GM21619 (cell line): ENCODE results near the gene CCDC107.
A peak's percentile ranks its signal among the peaks of the same experiment; 100 is the strongest.
"Not testable (repeated sequence)": the region's sequence is repeated elsewhere in the genome, so short reads cannot be mapped to it uniquely, and the experiment has no call there.

Experiments
- ATAC-seq: cut with Tn5 transposase; IDR thresholded peaks from one replicate; pipeline ENCODE4 v1.9.1; 2021; ENCODE audit not compliant: unreplicated experiment

The CCDC107 gene

GRCh38 chr9:35637427-35637955, 20.6 kb upstream of the CCDC107 start:
- ATAC-seq = not testable (repeated sequence)

DNA sequence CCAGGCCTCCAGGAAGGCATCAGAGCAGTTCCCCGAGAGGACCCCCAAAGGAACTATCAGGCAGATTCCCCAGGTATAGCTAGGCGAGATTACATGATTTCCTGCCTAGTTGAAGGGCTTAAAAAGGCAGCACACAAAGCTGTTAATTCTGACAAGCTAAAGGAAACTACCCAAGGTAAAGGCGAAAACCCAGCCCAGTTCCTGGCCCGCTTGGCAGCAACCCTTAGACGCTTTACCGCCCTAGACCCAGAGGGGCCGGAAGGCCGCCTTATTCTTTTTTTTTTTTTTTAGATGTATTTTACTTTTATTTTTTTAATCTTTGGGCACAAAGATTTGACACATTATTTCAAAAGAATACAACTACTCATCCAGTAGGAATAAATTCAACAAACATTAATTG, 19.3 kb upstream of the CCDC107 start:
- ATAC-seq = not testable (repeated sequence)

DNA sequence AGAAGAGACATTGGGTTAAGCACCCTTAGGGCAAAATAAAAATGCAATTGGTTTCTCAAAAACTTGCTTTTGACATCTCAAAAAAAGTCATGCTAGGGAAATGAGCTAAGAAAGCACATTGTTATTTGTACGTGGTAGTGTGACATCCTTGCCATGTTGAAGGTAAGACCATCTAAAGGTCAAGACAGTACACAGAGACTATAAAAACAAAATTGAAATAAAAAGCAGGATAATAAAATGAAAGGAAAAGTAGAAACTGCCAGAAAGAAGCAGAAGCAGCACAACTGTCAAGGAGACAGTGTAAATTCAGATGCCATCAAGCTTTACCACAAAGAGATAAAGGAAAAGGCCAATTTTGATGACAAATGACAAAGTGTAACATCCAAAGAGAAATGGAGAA, 18.9 kb upstream of the CCDC107 start:
- not testable (repeated sequence) for ATAC-seq

GRCh38 chr9:35639631-35640030, 18.5 kb upstream of the CCDC107 start:
- ATAC-seq = no peak

GRCh38 chr9:35640431-35640830, 17.7 kb upstream of the CCDC107 start:
- not testable (repeated sequence) for ATAC-seq

DNA sequence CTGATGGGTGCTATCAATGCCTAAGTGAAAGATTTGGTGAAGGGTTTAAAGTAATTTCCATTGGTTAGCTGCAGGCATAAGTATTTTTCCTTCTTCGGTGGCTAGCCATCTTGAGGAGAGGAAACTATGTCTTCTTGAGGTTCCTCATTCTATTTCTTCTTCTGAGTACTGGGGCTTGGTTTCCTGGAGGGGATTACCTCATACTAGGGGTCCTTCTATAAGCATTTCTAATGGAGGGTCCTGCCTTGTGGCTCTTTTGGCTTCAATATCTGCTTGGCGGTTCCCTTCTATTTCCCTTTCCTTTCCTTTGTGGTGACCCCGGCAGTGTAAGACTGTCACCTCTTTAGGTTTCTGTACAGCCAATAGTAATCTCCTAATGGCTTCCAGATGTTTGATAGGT, 16.6 kb upstream of the CCDC107 start:
- ATAC-seq = not testable (repeated sequence)

GRCh38 chr9:35643046-35643445, 15.0 kb upstream of the CCDC107 start:
- no peak for ATAC-seq

DNA sequence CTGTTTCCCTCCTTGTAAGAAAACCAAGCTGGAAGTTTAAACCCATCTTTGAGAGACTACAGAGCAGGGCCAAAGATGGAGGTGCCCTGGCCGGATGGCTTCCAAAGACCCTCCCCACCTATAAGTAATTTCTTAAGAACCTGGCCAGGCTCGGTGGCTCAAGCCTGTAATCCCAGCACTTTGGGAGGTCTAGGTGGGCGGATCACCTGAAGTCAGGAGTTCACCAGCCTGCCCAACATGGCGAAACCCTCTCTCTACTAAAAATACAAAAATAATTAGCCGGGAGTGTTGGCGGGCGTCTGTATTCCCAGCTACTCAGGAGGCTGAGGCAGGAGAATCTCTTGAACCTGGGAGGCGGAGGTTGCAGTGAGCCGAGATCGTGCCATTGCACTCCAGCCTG, 12.4 kb upstream of the CCDC107 start:
- ATAC-seq = not testable (repeated sequence)

DNA sequence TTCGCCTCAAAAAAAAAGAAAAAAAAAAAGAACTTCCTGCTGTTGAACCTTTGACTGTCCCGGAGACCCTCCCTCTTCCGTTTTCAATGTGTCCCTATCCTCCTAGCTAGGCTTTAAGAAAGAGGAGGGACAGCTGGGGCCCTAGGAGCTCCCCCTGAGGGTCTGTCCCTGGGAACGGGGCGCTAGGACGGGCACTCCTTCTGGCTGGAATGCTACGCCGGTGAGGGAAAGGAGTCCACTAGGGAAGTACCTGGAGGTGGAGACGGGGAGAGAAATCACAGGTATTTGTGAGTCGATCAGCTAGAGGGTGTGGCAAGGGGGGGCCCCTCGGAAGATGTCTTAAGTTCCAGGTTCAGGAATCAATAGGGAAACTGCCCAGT, 11.9 kb upstream of the CCDC107 start:
- ATAC-seq = no peak

DNA sequence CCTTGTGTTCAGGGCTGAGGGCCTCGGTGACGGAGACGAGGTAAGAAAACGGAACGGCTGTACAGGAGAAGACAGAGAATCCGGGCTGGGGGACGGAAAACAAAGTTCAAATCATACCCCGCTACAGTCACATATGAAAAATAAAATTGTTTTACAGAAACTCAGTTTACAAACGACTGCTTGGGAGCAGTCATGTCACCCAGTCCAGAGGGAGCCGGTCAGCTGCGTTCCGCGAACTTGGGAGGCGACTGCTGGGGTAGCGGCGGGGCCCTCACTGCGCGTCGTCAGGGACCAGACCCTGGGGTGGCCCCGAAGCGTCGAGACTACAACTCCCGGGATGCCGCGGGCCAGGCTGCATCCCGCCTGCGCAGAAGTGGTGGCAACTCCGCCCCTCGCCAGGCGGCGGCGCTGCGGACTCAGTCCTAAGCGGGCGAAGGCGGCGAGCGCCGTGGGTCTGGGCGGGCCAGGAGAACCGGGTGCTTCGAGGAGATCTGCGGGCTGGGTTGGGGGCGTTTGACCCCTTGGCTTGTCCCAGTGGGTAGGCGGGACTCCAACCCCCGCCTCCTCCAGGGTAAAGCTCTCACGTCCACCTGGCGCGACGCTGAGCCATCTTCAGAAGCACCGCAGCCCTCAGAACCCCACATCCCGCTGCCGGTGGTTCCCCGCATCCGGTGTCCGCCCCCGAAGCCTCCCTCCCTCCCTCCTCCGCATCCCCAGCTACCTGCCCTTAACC, 11.4 kb upstream of the CCDC107 start:
- ATAC-seq = peak; percentile 75

DNA sequence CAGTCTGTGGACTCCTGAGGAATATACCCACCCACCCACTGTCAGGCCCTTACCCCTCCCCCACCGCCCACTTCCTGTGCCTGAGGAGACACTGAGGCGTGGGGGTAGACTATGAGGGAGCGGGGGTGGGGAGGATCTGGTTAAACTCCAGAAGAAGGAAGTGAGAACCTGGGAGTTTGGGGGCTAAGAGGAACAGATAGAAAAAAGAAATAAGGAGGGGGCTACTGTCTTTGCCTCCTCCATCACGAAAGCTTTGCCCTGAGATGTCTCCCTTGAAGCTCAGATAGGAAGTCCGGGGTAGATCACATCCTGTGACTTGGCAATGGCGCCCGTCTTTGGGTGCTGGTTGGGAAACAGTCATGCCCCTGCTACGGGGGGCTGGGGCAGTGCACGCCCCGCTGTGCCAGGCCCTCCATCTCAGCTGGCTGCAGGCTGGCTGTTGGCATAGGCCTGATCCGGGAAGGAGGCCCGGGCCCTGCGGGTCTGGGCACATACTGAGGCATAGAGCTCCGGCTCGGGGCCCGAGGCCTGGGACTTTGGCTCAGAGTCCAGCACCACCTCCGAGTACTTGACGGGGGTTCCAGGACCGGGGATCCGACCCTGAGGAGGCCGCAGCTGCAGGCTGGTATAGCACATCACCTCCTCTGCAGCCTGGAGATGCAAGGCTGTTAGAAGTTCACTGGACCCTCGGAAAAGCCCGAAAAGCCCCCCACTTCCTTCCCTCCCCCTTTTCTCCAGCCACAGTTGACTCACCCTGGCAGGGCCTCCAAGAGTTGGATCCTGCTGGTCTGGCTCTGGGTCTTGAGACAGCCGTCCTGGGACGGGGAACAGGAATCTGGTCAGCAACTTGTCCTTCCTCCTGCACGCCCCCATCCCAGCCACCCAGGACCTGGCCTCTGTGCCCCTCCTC, 8.4 kb upstream of the CCDC107 start:
- no peak for ATAC-seq

DNA sequence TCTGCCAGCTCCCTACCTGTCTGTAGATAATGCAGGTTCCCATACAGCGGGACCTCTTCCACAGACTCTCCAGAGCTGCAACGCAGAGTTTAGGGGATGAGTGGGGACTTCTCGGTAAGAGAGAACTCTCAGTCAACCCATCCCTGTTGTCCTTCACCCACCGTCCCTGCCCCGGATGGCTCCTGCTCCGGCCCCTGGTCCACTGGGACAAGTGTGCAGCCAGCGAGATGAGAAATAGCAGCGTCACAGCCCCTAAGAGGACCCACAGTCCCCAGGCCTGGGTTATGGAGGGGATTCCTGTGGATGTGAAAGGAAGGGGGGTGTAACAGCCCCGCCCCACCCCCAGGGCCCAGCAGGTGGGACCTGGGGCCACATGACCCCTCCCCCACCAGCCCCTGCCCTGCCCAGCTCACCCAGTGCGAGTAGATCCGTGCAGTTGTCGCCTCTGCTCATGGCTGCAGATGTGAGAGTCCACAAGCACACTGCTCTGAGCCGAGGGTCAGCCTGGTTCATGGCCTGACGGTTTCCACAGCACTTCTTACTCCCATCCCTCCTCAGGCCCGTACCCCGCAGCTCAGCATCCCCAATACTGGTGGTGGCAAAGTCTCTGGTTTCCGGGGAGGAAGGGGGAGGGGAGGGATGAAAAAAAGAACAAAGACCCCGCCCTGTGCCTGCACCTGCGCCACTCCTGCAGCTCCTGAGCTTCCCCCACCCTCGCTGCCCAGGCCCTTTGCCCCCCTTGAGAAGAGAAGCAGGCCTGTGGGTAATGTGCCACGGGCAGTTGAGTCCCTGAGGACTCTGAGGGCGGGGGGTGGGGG, 7.5 kb upstream of the CCDC107 start, which contains the start of gene SIT1:
Gene SIT1 (minus strand): TSS at position 591 of the 818 bp plus-strand sequence. CDS start 78 bp downstream, at position 513.
- no peak for ATAC-seq

GRCh38 chr9:35651956-35652828, 5.9 kb upstream of the CCDC107 start:
- ATAC-seq = no peak

GRCh38 chr9:35652829-35653209, 5.3 kb upstream of the CCDC107 start:
- ATAC-seq = no peak

- ATAC-seq = no peak
Observed at GRCh38 chr9:35653611-35654010, 4.5 kb upstream of the CCDC107 start.

GRCh38 chr9:35656348-35656747, 1.7 kb upstream of the CCDC107 start:
- no peak for ATAC-seq

DNA sequence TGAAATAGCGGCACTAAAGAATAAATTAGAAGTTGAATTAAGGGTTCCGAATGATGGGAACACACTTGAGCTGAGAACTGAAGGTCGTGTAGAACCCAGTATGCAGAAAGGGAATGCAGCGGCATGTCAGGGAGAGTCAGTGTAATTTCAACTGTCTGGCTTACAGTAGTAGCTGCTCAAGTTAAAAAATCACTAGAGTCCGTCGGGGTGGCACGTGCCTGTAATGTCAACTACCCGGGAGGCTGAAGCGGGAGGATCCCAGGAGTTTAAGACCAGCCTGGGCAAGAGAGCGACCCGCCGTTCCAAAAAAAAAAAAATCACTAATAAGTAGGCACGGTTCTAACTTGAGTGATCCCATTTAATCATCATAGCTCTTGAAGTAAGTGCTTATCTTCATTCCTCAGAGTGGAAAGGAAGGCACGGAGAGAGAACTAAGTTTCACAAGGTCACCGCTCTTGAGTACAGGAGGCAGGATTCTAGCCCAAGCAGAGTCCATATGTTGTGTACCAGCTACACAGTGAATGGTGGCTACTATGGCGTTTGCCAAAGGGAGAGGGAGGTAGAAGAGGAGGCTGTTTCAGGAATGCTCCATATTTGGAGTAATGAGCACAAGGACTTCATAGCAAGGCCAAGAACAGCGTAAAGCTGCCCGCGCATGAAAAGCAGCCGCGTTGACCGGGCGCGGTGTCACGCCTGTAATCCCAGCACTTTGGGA, 1.1 kb upstream of the CCDC107 start:
- no peak for ATAC-seq

DNA sequence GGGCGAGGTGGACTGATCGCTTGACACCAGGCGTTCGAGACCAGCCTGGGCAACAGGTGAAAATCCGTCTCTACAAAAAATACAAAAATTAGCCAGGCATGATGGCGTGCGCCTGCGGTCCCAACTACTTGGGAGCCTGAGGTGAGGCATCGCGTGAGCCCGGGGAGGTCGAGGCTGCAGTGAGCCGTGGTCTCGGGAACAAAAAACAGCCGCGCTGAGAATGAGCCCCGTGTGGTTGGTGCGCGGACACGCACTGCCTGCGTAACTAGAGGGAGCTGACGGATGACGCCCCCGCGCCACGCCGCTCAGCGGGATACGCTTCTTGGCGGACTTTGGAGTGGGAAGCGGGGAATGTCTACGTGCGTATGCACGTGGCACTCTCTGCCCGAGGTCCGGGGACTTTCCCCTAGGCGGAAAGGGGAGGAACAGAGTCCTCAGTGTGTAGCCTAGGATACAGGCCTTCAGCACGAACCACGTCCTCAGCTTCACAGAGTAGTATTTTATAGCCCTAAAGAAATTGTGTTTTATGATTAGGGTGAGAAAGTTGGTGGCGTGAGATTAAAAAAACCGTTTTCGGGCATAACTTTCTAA, 451 bp upstream of the CCDC107 start, which contains the start of gene RMRP:
Gene RMRP (minus strand): TSS at position 474 of the 591 bp plus-strand sequence.
- ATAC-seq = peak; percentile 87

- ATAC-seq = no peak
Observed at GRCh38 chr9:35658968-35659220, 802 bp downstream of the CCDC107 start.
